SK-N-MC (cell line): ENCODE measurements around the gene DCLRE1B.

Source experiments
- DNase-seq: peaks from one replicate; pipeline ENCODE4 v3.0.0-alpha.2; 2011; ENCODE audit warnings: low read depth, low spot score
- H3K27ac ChIP-seq: fragments of 200-600 bp; sonication (generic); 2 replicates; pipeline ENCODE4 v1.5.1; 2016; ENCODE audit warnings: mixed run types
- H3K36me3 ChIP-seq: fragments of 200-600 bp; sonication (generic); 2 replicates; pipeline ENCODE4 v1.6.1; 2017; ENCODE audit warnings: antibody characterized with exemption, low read length, mixed read lengths; ENCODE audit not compliant: insufficient read depth
- H3K4me3 ChIP-seq: fragments of 200-600 bp; sonication (generic); 2 replicates; pipeline ENCODE4 v1.5.1; 2016
- H3K9ac ChIP-seq: fragments of 200-600 bp; sonication (generic); 2 replicates; pipeline ENCODE4 v1.8.0; 2017; ENCODE audit warnings: mixed run types, mixed read lengths; ENCODE audit not compliant: insufficient read length
- H3K9me3 ChIP-seq: fragments of 200-600 bp; sonication (generic); 2 replicates; pipeline ENCODE4 v1.6.1; 2017; ENCODE audit warnings: low read depth, mild to moderate bottlenecking, antibody characterized with exemption, low read length, moderate library complexity, mixed read lengths
- EZH2 ChIP-seq: fragments of 200-600 bp; sonication (generic); IDR thresholded peaks from one replicate; pipeline ENCODE4 v1.6.1; 2017; ENCODE audit warnings: antibody characterized with exemption
- FOXP2 ChIP-seq: optimal IDR thresholded peaks from 2 replicates; pipeline ENCODE3; 2011; ENCODE audit warnings: mild to moderate bottlenecking, moderate library complexity; ENCODE audit not compliant: insufficient read depth; ENCODE audit errors: extremely low read length, control extremely low read depth
- POLR2AphosphoS5 ChIP-seq: IDR thresholded peaks from 2 replicates; pipeline ENCODE4 v1.6.1; 2012; ENCODE audit warnings: mild to moderate bottlenecking, low read depth, low read length, borderline replicate concordance

The DCLRE1B gene

GRCh38 chr1:113876176-113876575 is 28.9 kb upstream of the DCLRE1B start:
- no peaks in the 10 kb centered on the region for H3K36me3 ChIP-seq
- TF ChIP-seq EZH2, result no peak

GRCh38 chr1:113879739-113880038 is 25.4 kb upstream of the DCLRE1B start:
- H3K4me3 ChIP-seq, result no peak overlapping the region
- no peak overlapping the region for H3K9ac ChIP-seq
- H3K9me3 ChIP-seq, result no peaks in the 10 kb centered on the region
- no peak for DNase-seq
- no peaks in the 10 kb centered on the region for H3K36me3 ChIP-seq
- no peak for TF ChIP-seq EZH2
- no peak overlapping the region for H3K27ac ChIP-seq

More at GRCh38 chr1:113876176-113876575, 28.9 kb upstream of the DCLRE1B start:
- Histone ChIP-seq H3K9ac (no peak overlapping the region), H3K9me3 (no peaks in the 10 kb centered on the region), H3K4me3 (no peak overlapping the region), H3K27ac (no peak overlapping the region)
- no peak for DNase-seq

GRCh38 chr1:113881661-113882060 is 23.5 kb upstream of the DCLRE1B start:
- Histone ChIP-seq H3K9ac (no peak overlapping the region), H3K36me3 (no peaks in the 10 kb centered on the region), H3K9me3 (no peaks in the 10 kb centered on the region), H3K4me3 (no peak overlapping the region), H3K27ac (peak overlapping the region; percentile 88; the same call in 1 of the 2 replicates)
- TF ChIP-seq POLR2AphosphoS5 (no peak), EZH2 (no peak), FOXP2 (no peak)
- no peak for DNase-seq

- H3K4me3 ChIP-seq, result no peak overlapping the region
- DNase-seq, result no peak
These were observed 18.4 kb upstream of the DCLRE1B start for GRCh38 chr1:113886417-113887401.

GRCh38 chr1:113887402-113888175 is 17.5 kb upstream of the DCLRE1B start, which contains the start of gene BCL2L15:
Gene BCL2L15 (minus strand): TSS chr1:113887581. CDS start chr1:113887375, 206 bp downstream.
- no peak for DNase-seq
- Histone ChIP-seq H3K4me3 (no peak within 1 kb of the TSS), H3K9ac (no peak within 1 kb of the TSS), H3K27ac (no peak within 1 kb of the TSS), H3K36me3 (no peaks in the 10 kb centered on the region), H3K9me3 (no peaks in the 10 kb centered on the region)
- TF ChIP-seq FOXP2 (no peak), POLR2AphosphoS5 (no peak), EZH2 (no peak)

More at GRCh38 chr1:113886417-113887401, 18.4 kb upstream of the DCLRE1B start:
- Histone ChIP-seq H3K9me3 (no peaks in the 10 kb centered on the region), H3K27ac (no peak overlapping the region), H3K36me3 (no peaks in the 10 kb centered on the region), H3K9ac (no peak overlapping the region)
- TF ChIP-seq FOXP2 (no peak), EZH2 (no peak), POLR2AphosphoS5 (no peak)

DNA sequence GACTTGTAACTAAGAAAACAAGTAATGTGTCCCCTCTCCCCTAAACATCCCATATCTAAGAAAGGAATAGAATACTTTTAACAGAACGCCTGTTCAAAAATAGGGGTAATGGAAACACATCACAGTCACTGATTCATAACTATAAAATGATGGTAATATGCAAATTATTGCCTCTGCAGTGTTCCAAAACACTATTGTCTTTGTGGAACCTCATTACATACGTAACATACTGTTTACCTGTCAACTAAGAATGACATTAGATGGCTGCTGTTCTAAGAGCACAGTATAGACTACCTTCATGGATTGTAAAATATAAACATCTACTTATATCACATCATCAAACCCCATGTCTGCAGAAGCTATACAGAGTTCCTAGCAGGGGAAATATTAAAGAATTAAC is 14.3 kb upstream of the DCLRE1B start:
- TF ChIP-seq EZH2 (no peak), FOXP2 (no peak), POLR2AphosphoS5 (no peak)
- no peaks in the 10 kb centered on the region for H3K9me3 ChIP-seq
- no peak overlapping the region for H3K9ac ChIP-seq
- no peak overlapping the region for H3K27ac ChIP-seq
- no peak overlapping the region for H3K4me3 ChIP-seq
- no peak for DNase-seq
- peaks cover 18% of the 10 kb centered on the region for H3K36me3 ChIP-seq

DNA sequence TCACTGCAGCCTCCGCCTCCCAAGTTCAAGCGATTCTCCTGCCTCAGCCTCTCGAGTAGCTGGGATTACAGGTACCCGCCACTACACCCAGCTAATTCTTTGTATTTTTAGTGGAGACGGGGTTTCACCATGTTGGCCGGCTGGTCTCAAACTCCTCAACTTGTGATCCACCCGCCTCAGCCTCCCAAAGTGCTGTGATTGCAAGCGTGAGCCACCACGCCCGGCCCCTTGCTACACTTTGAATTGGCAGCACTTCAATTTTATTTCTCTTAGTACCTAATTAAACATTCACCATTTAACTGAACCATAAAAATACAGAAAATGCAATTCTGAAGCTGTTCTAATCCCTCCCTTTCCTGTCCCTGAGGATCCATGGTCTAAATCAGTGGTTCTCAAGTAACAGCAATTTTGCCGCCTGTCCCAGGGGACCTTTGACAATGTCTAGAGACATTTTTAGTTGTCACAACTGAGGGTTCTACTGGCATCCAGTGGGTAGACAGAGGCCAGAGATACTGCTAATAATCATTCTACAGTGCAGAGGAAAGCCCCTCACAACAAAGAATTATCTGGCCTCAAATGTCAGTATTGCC is 13.4 kb upstream of the DCLRE1B start:
- Histone ChIP-seq H3K9me3 (no peaks in the 10 kb centered on the region), H3K4me3 (no peak overlapping the region), H3K36me3 (peaks cover 27% of the 10 kb centered on the region), H3K27ac (0 out of 2 replicates have a peak overlapping the region, but pooled peaks have one; percentile 32), H3K9ac (no peak overlapping the region)
- no peak for DNase-seq
- TF ChIP-seq POLR2AphosphoS5, result no peak
- no peak for TF ChIP-seq FOXP2
- TF ChIP-seq EZH2, result no peak

- Histone ChIP-seq H3K36me3 (peaks cover 40% of the 10 kb centered on the region), H3K4me3 (no peak overlapping the region), H3K27ac (no peak overlapping the region), H3K9me3 (no peaks in the 10 kb centered on the region), H3K9ac (no peak overlapping the region)
- TF ChIP-seq POLR2AphosphoS5 (no peak), EZH2 (no peak), FOXP2 (no peak)
- no peak for DNase-seq
These were observed 11.9 kb upstream of the DCLRE1B start for GRCh38 chr1:113893267-113893666.
